Adrenal gland (tissue), 12 donors: Measurements from ENCODE around the gene RCCD1. TPM values are rescaled to one million over a fixed set of nuclear protein-coding genes. Genes with fewer than 3 reads are reported as not detected.

Source experiments
- DNase-seq, 7 donors: peaks; one replicate each; pipeline ENCODE4 v3.0.0-alpha.2; 2019 to 2020
- H3K27ac ChIP-seq, 5 donors: fragments of 200-600 bp; sonication (generic) in 4 of 5; 1 replicate in 3 of 5; 2 replicates in 2 of 5; pipeline versions ENCODE4 v1.5.1 to v1.8.0; 2016 to 2020; ENCODE audit warnings: mild to moderate bottlenecking in 1 of 5
- H3K27me3 ChIP-seq: fragments of 200-600 bp; 2 replicates; pipeline ENCODE4 v1.8.0; 2021
- H3K36me3 ChIP-seq, 2 donors: fragments of 200-600 bp; replicated peaks in 1 of 2; 1 replicate in 1 of 2; 2 replicates in 1 of 2; pipeline versions ENCODE4 v1.5.1 to v1.8.0; 2018 to 2022
- H3K4me1 ChIP-seq, 2 donors: fragments of 200-600 bp; replicated peaks in 1 of 2; 1 replicate in 1 of 2; 2 replicates in 1 of 2; pipeline versions ENCODE4 v1.5.1 to v1.8.0; 2018 to 2021
- H3K4me3 ChIP-seq, 4 donors: fragments of 200-600 bp; sonication (generic) in 3 of 4; one replicate each; pipeline ENCODE4 v1.5.1; 2016 to 2018
- H3K9me3 ChIP-seq, 3 donors: fragments of 200-600 bp; sonication (generic) in 1 of 3; replicated peaks in 1 of 3; 1 replicate in 2 of 3; 2 replicates in 1 of 3; pipeline versions ENCODE4 v1.5.1 to v1.8.0; 2016 to 2021
- CTCF ChIP-seq, 6 experiments: fragments of 450-650 bp in 4 of 6; fragments of 200-600 bp in 2 of 6; sonication (generic) in 1 of 6; IDR thresholded peaks; 1 replicate in 5 of 6; 2 replicates in 1 of 6; pipeline versions ENCODE4 v1.5.1 to v1.8.0; 2016 to 2021; ENCODE audit warnings: antibody characterized with exemption in 6 of 6, mild to moderate bottlenecking in 2 of 6, moderate library complexity in 1 of 6
- POLR2A ChIP-seq, 2 donors: fragments of 450-650 bp; IDR thresholded peaks; one replicate each; pipeline ENCODE4 v1.6.1; 2017; ENCODE audit warnings: antibody characterized with exemption in 2 of 2, mild to moderate bottlenecking in 2 of 2, moderate library complexity in 1 of 2
- WGBS, 4 donors: extraction: QIAGEN DNeasy Blood & Tissue Kit in 2 of 4; methylation state at CpG; one replicate each; pipeline versions ENCODE4 v1.1.5 to v1.1.7; 2013 to 2017; 5-methylcytosine and 5-hydroxymethylcytosine counted together
- intact Hi-C, 2 donors: fragments of 100-400 bp; cut with DNase I; formaldehyde crosslinking; loops; one replicate each; pipeline versions ENCODE4 v1.14.1 to v1.15.0; 2022 to 2023
- polyA plus RNA-seq, 3 donors: library from polyadenylated mRNA; stranded (reverse); fragments of 200-250 nt in 2 of 3; fragments of 350-450 nt in 1 of 3; fragmentation: Illumina TruSeq in 1 of 3; extraction: RNeasy Lipid Tissue Mini Kit (QIAGEN cat#74804) in 1 of 3; gene quantifications; one replicate each; pipeline ENCODE4 v1.2.3, GENCODE V29; 2013 to 2014
- total RNA-seq, 9 donors: library from RNA; depleted of rRNA in 4 of 9; stranded (reverse); fragments of >200 nt in 4 of 9; fragments of 120-200 nt in 1 of 9; fragmentation: NEBNext Ultra II Directional in 1 of 9; extraction: Animal tissue kit (Norgen Biotek cat#: 25700) in 1 of 9; gene quantifications; one replicate each; pipeline versions ENCODE4 v1.1.0 to v1.2.4, GENCODE V29; 2013 to 2023
- donor health status: healthy with polysubstance abuse.
- donor health status: Bipolar disorder and iron deficiency.
- donor health status: DM: yes; HTN: yes; CAD: no.
- donor health status: DM: no; HTN: no; CAD: no.
- donor health status: DM: no; HTN: no; CAD: no.
- donor health status: DM: yes; HTN: yes; CAD: no.

The RCCD1 gene
- total and polyA plus RNA-seq, 12 donors, result 7.7 to 38.7 (median 17.6) TPM

DNA sequence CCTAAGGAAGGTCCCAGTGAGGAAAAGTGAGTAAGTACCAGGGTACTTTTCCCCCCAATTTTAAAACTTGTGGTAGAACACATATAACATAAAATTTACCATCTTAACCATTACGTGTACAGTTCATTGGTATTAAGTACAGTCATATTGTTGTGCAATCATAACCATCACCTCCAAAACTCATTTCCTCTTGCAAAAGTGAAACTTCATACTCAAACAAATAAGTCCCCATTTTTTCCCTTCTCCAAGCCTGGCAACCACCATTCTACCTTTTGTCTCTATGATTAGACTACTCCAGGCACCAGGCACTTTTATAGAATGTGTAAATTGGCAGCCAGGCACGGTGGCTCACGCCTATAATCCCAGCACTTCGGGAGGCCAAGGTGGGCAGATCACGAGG is 27.5 kb downstream of the RCCD1 start:
- Histone ChIP-seq H3K4me3 (no peak overlapping the region), H3K27ac (no peak overlapping the region), H3K4me1 (no peaks in the 10 kb centered on the region), H3K36me3 (no peaks in the 10 kb centered on the region), H3K27me3 (no peaks in the 10 kb centered on the region), H3K9me3 (no peaks in the 10 kb centered on the region)
- TF ChIP-seq POLR2A (IDR thresholded peaks at IDR 0.05), result no peak
- intact Hi-C loops, result no loop called here
- WGBS, 4 donors, result 90 to 96% (median 92%) methylated on average over 5 of the region's 5 CpGs
- no peak for DNase-seq

GRCh38 chr15:90986790-90987507 is 32.3 kb downstream of the RCCD1 start:
- H3K36me3 ChIP-seq, result no peaks in the 10 kb centered on the region
- DNase-seq, result no peak
- no peaks in the 10 kb centered on the region for H3K27me3 ChIP-seq
- H3K9me3 ChIP-seq, result no peaks in the 10 kb centered on the region
- H3K4me3 ChIP-seq, result no peak overlapping the region
- TF ChIP-seq POLR2A (IDR thresholded peaks at IDR 0.05), result no peak
- no peak for TF ChIP-seq CTCF (IDR thresholded peaks at IDR 0.05)
- no peak overlapping the region for H3K27ac ChIP-seq
- 85 to 92% (median 88%) methylated on average over 11 of the region's 11 CpGs for WGBS, 4 donors
- intact Hi-C loops, result no loop called here
- no peaks in the 10 kb centered on the region for H3K4me1 ChIP-seq

GRCh38 chr15:90987561-90988141 is 33.0 kb downstream of the RCCD1 start:
- intact Hi-C loops, result no loop called here
- no peak for DNase-seq
- TF ChIP-seq POLR2A (IDR thresholded peaks at IDR 0.05) (no peak), CTCF (IDR thresholded peaks at IDR 0.05) (no peak)
- H3K9me3 ChIP-seq, result no peaks in the 10 kb centered on the region
- H3K27ac ChIP-seq, result no peak overlapping the region
- no peaks in the 10 kb centered on the region for H3K36me3 ChIP-seq
- no peaks in the 10 kb centered on the region for H3K4me1 ChIP-seq
- H3K27me3 ChIP-seq, result no peaks in the 10 kb centered on the region
- WGBS, 4 donors, result 80 to 81% (median 81%) methylated on average over 7 of the region's 7 CpGs
- H3K4me3 ChIP-seq, result no peak overlapping the region

- 53 to 70% (median 57%) methylated on average over 6 of the region's 6 CpGs for WGBS, 4 donors
- peaks cover 0 to 2% of the 10 kb centered on the region in 2 donors for H3K4me1 ChIP-seq
These were observed 33.6 kb downstream of the RCCD1 start for GRCh38 chr15:90988296-90988695.

More at GRCh38 chr15:90988296-90988695, 33.6 kb downstream of the RCCD1 start:
- DNase-seq, result no peak
- Histone ChIP-seq H3K27me3 (no peaks in the 10 kb centered on the region), H3K4me3 (no peak overlapping the region), H3K36me3 (no peaks in the 10 kb centered on the region), H3K27ac (no peak overlapping the region), H3K9me3 (no peaks in the 10 kb centered on the region)
- no peak for TF ChIP-seq POLR2A (IDR thresholded peaks at IDR 0.05)
- TF ChIP-seq CTCF (IDR thresholded peaks at IDR 0.05), result no peak
- intact Hi-C loops, result no loop called here
